ENCODE data around the gene ARHGEF19.
A peak's percentile ranks its signal among the peaks of the same experiment; 100 is the strongest.

Gene ARHGEF19

DNA sequence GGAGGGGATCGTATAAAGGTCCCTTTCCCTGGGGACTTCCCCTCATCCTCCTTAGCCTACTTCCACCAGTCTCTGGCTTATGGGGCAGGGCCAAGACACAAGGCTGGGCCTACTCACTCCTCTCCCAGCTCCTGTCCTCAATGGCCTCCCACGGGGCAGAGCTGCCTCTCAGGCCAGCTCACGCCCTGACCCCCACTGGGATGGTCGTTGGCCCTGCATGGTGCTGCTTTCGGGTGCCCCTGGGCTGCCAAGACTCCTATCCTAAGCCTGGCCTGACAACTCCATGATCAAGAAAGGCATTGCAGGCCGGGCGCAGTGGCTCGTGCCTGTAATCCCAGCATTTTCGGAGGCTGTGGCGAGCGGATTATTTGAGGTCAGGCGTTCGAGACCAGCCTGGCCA lies 18.3 kb upstream of the ARHGEF19 start:
- no peak overlapping the region for H3K4me3 ChIP-seq (ENCODE audit: low read depth, low read length)
- H2BK5ac ChIP-seq (ENCODE audit: low read depth, low read length, poor library complexity), result no peak overlapping the region
- H3K9me3 ChIP-seq (ENCODE audit: insufficient read depth, low read depth, low read length), result peaks cover 11% of the 10 kb centered on the region
- no peak overlapping the region for H3K9ac ChIP-seq (ENCODE audit: low read length)
- H3K79me1 ChIP-seq (ENCODE audit: low read length), result no peaks in the 10 kb centered on the region
- H3K79me2 ChIP-seq (ENCODE audit: control insufficient read depth, insufficient read depth, low read length, poor library complexity), result no peaks in the 10 kb centered on the region
- no peak overlapping the region for H2BK120ac ChIP-seq (ENCODE audit: insufficient read depth, low read length, poor library complexity)
- no peak overlapping the region for H2AFZ ChIP-seq (ENCODE audit: insufficient read depth, low read length, poor library complexity)
- H4K8ac ChIP-seq (ENCODE audit: low read depth, low read length), result no peak overlapping the region
- H3K27ac ChIP-seq (ENCODE audit: low read depth, low read length), result no peak overlapping the region
- H3K14ac ChIP-seq (ENCODE audit: low read length), result no peak overlapping the region
- peaks cover 0 to 2% of the 10 kb centered on the region in 2 experiments for H3K36me3 ChIP-seq (ENCODE audit: control insufficient read depth in 1 of 2, insufficient read depth in 2 of 2, low read length in 2 of 2)
- no peak overlapping the region for H2AK5ac ChIP-seq (ENCODE audit: low read length)
- DNase-seq, result no peak
- H3K4ac ChIP-seq (ENCODE audit: low read depth, low read length), result no peak overlapping the region
- H3K27me3 ChIP-seq (ENCODE audit: insufficient read depth, low read length), result peaks cover 29% of the 10 kb centered on the region
- H4K12ac ChIP-seq (ENCODE audit: low read depth, low read length), result no peak overlapping the region
- H3K18ac ChIP-seq (ENCODE audit: low read length), result no peak overlapping the region
- no peak overlapping the region for H2BK12ac ChIP-seq (ENCODE audit: low read length)
- H4K91ac ChIP-seq (ENCODE audit: low read depth, low read length), result no peak overlapping the region
- WGBS (ENCODE audit: extremely low coverage, insufficient coverage, insufficient read length), result no CpG with 5 or more reads among the region's 13 CpGs
- peaks cover 0 to 5% of the 10 kb centered on the region in 2 experiments for H3K4me1 ChIP-seq (ENCODE audit: control insufficient read depth in 1 of 2, insufficient read depth in 2 of 2, low read length in 2 of 2)
- H3K23ac ChIP-seq (ENCODE audit: low read length), result no peak overlapping the region
- H3K4me2 ChIP-seq (ENCODE audit: low read length), result no peak overlapping the region

DNA sequence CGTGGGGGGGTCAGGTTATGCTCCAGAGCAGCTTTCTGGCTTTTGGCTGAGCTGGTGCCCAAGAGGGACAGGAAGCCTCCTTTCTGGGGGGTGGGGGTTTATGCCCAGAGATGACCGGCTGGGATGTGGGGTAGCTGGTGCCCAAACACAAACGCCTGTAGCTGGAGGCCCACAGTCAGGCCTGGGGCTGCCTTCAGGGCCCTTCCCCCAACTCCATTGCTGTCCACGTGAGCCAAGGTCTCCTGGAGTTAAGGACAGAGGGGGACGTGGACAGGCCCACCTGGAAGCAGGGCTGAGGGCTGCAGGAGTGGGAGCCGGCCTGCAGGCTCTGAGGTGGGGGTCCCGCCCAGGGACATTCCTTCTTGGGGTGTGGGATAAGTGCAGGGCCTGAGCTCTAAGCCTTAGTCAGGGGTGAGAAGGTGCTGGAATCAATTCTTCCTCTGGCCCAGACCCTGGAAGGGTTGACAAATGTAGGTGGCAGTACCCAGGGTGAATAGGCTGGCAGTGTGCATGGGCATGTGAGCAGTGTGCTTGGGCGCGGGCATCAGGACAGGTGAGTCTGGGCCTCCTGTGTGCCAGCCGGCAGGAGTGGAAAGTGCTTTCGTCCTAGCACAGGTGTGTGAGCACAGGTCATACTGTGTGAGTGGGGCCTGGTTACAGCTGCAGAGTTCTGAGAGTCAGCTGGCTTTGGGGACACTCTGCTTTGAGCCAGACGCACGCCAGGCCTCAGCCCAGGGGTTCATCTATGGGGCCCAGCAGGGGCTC lies 17.7 kb upstream of the ARHGEF19 start:
- no peak overlapping the region for H3K27ac ChIP-seq (ENCODE audit: low read depth, low read length)
- peaks cover 31% of the 10 kb centered on the region for H3K27me3 ChIP-seq (ENCODE audit: insufficient read depth, low read length)
- no peak overlapping the region for H2BK12ac ChIP-seq (ENCODE audit: low read length)
- no peak overlapping the region for H4K8ac ChIP-seq (ENCODE audit: low read depth, low read length)
- H2BK5ac ChIP-seq (ENCODE audit: low read depth, low read length, poor library complexity), result no peak overlapping the region
- H4K91ac ChIP-seq (ENCODE audit: low read depth, low read length), result no peak overlapping the region
- no peak overlapping the region for H3K14ac ChIP-seq (ENCODE audit: low read length)
- H3K4me1 ChIP-seq (ENCODE audit: control insufficient read depth in 1 of 2, insufficient read depth in 2 of 2, low read length in 2 of 2), result peaks cover 0 to 5% of the 10 kb centered on the region in 2 experiments
- H3K79me2 ChIP-seq (ENCODE audit: control insufficient read depth, insufficient read depth, low read length, poor library complexity), result no peaks in the 10 kb centered on the region
- no peak overlapping the region for H3K9ac ChIP-seq (ENCODE audit: low read length)
- H4K12ac ChIP-seq (ENCODE audit: low read depth, low read length), result no peak overlapping the region
- H3K9me3 ChIP-seq (ENCODE audit: insufficient read depth, low read depth, low read length), result peaks cover 11% of the 10 kb centered on the region
- no peak overlapping the region for H3K4me2 ChIP-seq (ENCODE audit: low read length)
- H3K79me1 ChIP-seq (ENCODE audit: low read length), result no peaks in the 10 kb centered on the region
- H2AFZ ChIP-seq (ENCODE audit: insufficient read depth, low read length, poor library complexity), result no peak overlapping the region
- no peak overlapping the region for H3K4ac ChIP-seq (ENCODE audit: low read depth, low read length)
- no CpG with 5 or more reads among the region's 13 CpGs for WGBS (ENCODE audit: extremely low coverage, insufficient coverage, insufficient read length)
- no peak overlapping the region for H2AK5ac ChIP-seq (ENCODE audit: low read length)
- H3K4me3 ChIP-seq (ENCODE audit: low read depth, low read length), result no peak overlapping the region
- H3K23ac ChIP-seq (ENCODE audit: low read length), result no peak overlapping the region
- DNase-seq, result no peak
- H3K18ac ChIP-seq (ENCODE audit: low read length), result no peak overlapping the region
- H2BK120ac ChIP-seq (ENCODE audit: insufficient read depth, low read length, poor library complexity), result no peak overlapping the region
- H3K36me3 ChIP-seq (ENCODE audit: control insufficient read depth in 1 of 2, insufficient read depth in 2 of 2, low read length in 2 of 2), result peaks cover 0 to 2% of the 10 kb centered on the region in 2 experiments

DNA sequence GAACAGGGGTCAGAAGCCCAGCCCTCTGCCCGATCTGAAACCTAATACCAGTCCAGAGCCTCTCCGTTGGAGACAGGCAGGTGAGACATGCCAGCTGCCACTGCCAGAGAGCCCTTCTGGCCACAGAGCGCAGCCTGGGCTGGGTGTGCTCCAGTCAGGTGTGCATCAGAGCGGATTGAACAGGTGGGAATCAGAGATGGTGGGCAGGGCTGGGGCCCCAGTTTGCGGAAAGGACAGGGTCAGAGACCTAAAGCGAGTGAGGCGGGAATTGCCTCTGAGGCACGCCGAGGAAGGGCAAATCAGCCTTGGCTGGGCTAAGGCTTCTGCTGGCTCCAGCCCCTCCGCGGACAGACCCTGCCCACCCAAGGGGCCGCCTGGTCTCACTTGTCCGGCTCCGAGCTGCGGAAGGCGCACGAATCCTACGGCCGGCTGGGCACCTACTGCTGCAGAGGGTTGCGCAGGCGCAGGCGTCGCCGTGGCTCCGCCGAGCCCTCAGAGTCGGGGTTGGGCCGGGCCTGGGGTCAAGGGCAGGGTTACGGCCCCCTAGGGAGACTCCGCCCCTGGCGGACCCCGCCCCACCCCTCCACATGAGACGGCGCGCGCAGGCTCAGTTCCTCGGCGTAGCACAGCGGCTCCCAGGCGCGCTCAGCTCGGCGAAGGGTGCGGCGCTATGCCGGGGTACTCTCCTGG lies 14.2 kb upstream of the ARHGEF19 start:
- H2AK5ac ChIP-seq (ENCODE audit: low read length), result no peak overlapping the region
- no peaks in the 10 kb centered on the region for H3K79me1 ChIP-seq (ENCODE audit: low read length)
- peak overlapping the region; percentile 88 for H3K4me2 ChIP-seq (ENCODE audit: low read length)
- H2BK12ac ChIP-seq (ENCODE audit: low read length), result no peak overlapping the region
- no peak overlapping the region for H3K18ac ChIP-seq (ENCODE audit: low read length)
- WGBS (ENCODE audit: extremely low coverage, insufficient coverage, insufficient read length), result no CpG with 5 or more reads among the region's 46 CpGs
- peaks cover 31% of the 10 kb centered on the region for H3K27me3 ChIP-seq (ENCODE audit: insufficient read depth, low read length)
- H3K4me1 ChIP-seq (ENCODE audit: control insufficient read depth in 1 of 2, insufficient read depth in 2 of 2, low read length in 2 of 2), result peaks cover 0 to 5% of the 10 kb centered on the region in 2 experiments
- H3K4me3 ChIP-seq (ENCODE audit: low read depth, low read length), result peak overlapping the region; percentile 61
- H3K9me3 ChIP-seq (ENCODE audit: insufficient read depth, low read depth, low read length), result peaks cover 11% of the 10 kb centered on the region
- no peak overlapping the region for H2BK120ac ChIP-seq (ENCODE audit: insufficient read depth, low read length, poor library complexity)
- H4K91ac ChIP-seq (ENCODE audit: low read depth, low read length), result no peak overlapping the region
- no peaks in the 10 kb centered on the region for H3K79me2 ChIP-seq (ENCODE audit: control insufficient read depth, insufficient read depth, low read length, poor library complexity)
- peak; percentile 65 to 71 for DNase-seq
- H3K9ac ChIP-seq (ENCODE audit: low read length), result peak overlapping the region; percentile 11
- H2BK5ac ChIP-seq (ENCODE audit: low read depth, low read length, poor library complexity), result no peak overlapping the region
- H4K12ac ChIP-seq (ENCODE audit: low read depth, low read length), result no peak overlapping the region
- peak overlapping the region; percentile 57 for H4K8ac ChIP-seq (ENCODE audit: low read depth, low read length)
- H3K4ac ChIP-seq (ENCODE audit: low read depth, low read length), result no peak overlapping the region
- peaks cover 0 to 2% of the 10 kb centered on the region in 2 experiments for H3K36me3 ChIP-seq (ENCODE audit: control insufficient read depth in 1 of 2, insufficient read depth in 2 of 2, low read length in 2 of 2)
- H3K27ac ChIP-seq (ENCODE audit: low read depth, low read length), result no peak overlapping the region
- no peak overlapping the region for H3K14ac ChIP-seq (ENCODE audit: low read length)
- peak overlapping the region; percentile 77 for H2AFZ ChIP-seq (ENCODE audit: insufficient read depth, low read length, poor library complexity)
- H3K23ac ChIP-seq (ENCODE audit: low read length), result no peak overlapping the region

DNA sequence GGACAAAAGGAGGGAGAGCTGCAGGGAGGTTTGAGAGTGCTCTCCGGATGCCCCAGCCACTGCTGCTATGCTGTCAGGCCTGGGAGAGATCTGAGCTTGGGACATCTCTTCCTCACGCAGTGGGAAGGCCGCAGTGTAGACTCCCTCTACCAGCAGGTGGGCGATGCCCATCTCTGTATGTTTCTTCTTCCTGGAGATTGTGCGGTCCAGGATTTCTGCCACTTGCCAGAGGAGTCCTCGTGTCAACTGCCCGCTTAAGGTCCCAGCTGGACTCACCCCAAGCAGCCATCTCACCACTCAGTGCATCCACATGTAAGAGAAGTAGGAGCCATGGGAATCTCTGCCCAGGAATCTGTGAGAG lies 13.7 kb upstream of the ARHGEF19 start:
- Histone ChIP-seq H3K79me2 (ENCODE audit: control insufficient read depth, insufficient read depth, low read length, poor library complexity) (no peaks in the 10 kb centered on the region), H2BK120ac (ENCODE audit: insufficient read depth, low read length, poor library complexity) (no peak overlapping the region), H3K9ac (ENCODE audit: low read length) (no peak overlapping the region), H2BK5ac (ENCODE audit: low read depth, low read length, poor library complexity) (no peak overlapping the region), H3K14ac (ENCODE audit: low read length) (no peak overlapping the region), H3K23ac (ENCODE audit: low read length) (no peak overlapping the region), H3K9me3 (ENCODE audit: insufficient read depth, low read depth, low read length) (peaks cover 11% of the 10 kb centered on the region), H4K91ac (ENCODE audit: low read depth, low read length) (no peak overlapping the region), H3K27me3 (ENCODE audit: insufficient read depth, low read length) (peaks cover 31% of the 10 kb centered on the region), H3K18ac (ENCODE audit: low read length) (no peak overlapping the region), H4K8ac (ENCODE audit: low read depth, low read length) (no peak overlapping the region), H4K12ac (ENCODE audit: low read depth, low read length) (no peak overlapping the region), H2BK12ac (ENCODE audit: low read length) (no peak overlapping the region), H2AK5ac (ENCODE audit: low read length) (no peak overlapping the region), H3K36me3 (ENCODE audit: control insufficient read depth in 1 of 2, insufficient read depth in 2 of 2, low read length in 2 of 2) (no peaks in the 10 kb centered on the region), H3K4me3 (ENCODE audit: low read depth, low read length) (no peak overlapping the region), H3K79me1 (ENCODE audit: low read length) (no peaks in the 10 kb centered on the region), H2AFZ (ENCODE audit: insufficient read depth, low read length, poor library complexity) (no peak overlapping the region), H3K4ac (ENCODE audit: low read depth, low read length) (no peak overlapping the region), H3K27ac (ENCODE audit: low read depth, low read length) (no peak overlapping the region), H3K4me2 (ENCODE audit: low read length) (no peak overlapping the region), H3K4me1 (ENCODE audit: control insufficient read depth in 1 of 2, insufficient read depth in 2 of 2, low read length in 2 of 2) (peaks cover 0 to 5% of the 10 kb centered on the region in 2 experiments)
- DNase-seq, result no peak
- WGBS (ENCODE audit: extremely low coverage, insufficient coverage, insufficient read length), result no CpG with 5 or more reads among the region's 7 CpGs

All from trophoblast cell (in vitro differentiated cells and primary cell).